Esophagus muscularis mucosa (tissue), 4 donors: ENCODE measurements around the gene GLS. TPM values are rescaled to one million over a fixed set of nuclear protein-coding genes. Genes with fewer than 3 reads are reported as not detected.

Experiments used
- DNase-seq: peaks from one replicate; pipeline ENCODE4 v3.0.0-alpha.2; 2017; ENCODE audit errors: extremely low spot score
- H3K27ac ChIP-seq, 4 donors: fragments of 200-600 bp; sonication (generic); replicated peaks in 1 of 4; 1 replicate in 3 of 4; 2 replicates in 1 of 4; pipeline ENCODE4 v1.5.1; 2016 to 2019; ENCODE audit warnings: mild to moderate bottlenecking in 1 of 4
- H3K27me3 ChIP-seq, 4 donors: fragments of 200-600 bp; sonication (generic); one replicate each; pipeline versions ENCODE4 v1.5.1 to v1.6.0; 2016 to 2019
- H3K36me3 ChIP-seq, 4 donors: fragments of 200-600 bp; sonication (generic); one replicate each; pipeline ENCODE4 v1.5.1; 2016 to 2019
- H3K4me1 ChIP-seq, 4 donors: fragments of 200-600 bp; sonication (generic); one replicate each; pipeline ENCODE4 v1.5.1; 2016 to 2019
- H3K4me3 ChIP-seq, 4 donors: fragments of 200-600 bp; sonication (generic); 1 replicate in 2 of 4; 2 replicates in 2 of 4; pipeline ENCODE4 v1.5.1; 2016 to 2019; ENCODE audit warnings: mild to moderate bottlenecking in 4 of 4, moderate library complexity in 1 of 4
- H3K9me3 ChIP-seq, 4 donors: fragments of 200-600 bp; sonication (generic); 1 replicate in 3 of 4; 2 replicates in 1 of 4; pipeline ENCODE4 v1.5.1; 2016 to 2019
- EP300 ChIP-seq: sonication (generic); formaldehyde crosslinking; IDR thresholded peaks from one replicate; pipeline ENCODE4 v1.6.1; 2017; ENCODE audit warnings: antibody characterized with exemption
- POLR2A ChIP-seq: fragments of 450-650 bp; IDR thresholded peaks from one replicate; pipeline ENCODE4 v1.6.1; 2017; ENCODE audit warnings: antibody characterized with exemption, moderate library complexity, mild to moderate bottlenecking, low read depth
- POLR2AphosphoS5 ChIP-seq, 2 donors: sonication (generic); formaldehyde crosslinking; IDR thresholded peaks; one replicate each; pipeline ENCODE4 v1.6.1; 2017; ENCODE audit warnings: antibody characterized with exemption in 2 of 2
- WGBS: methylation state at CpG from one replicate; pipeline ENCODE4 v1.1.5; 2018; 5-methylcytosine and 5-hydroxymethylcytosine counted together
- intact Hi-C: fragments of 100-400 bp; cut with DNase I; formaldehyde crosslinking; loops from one replicate; pipeline ENCODE4 v1.15.1; 2023
- total RNA-seq, 4 donors: library from RNA; depleted of rRNA; stranded (reverse); fragments of >200 nt; gene quantifications; one replicate each; pipeline versions ENCODE4 v1.1.0 to v1.2.1, GENCODE V29; 2016
- TF ChIP-seq, protein P1 (sequence below), 3 experiments: fragments of 200-600 bp in 2 of 3; fragments of 450-650 bp in 1 of 3; sonication (generic) in 2 of 3; IDR thresholded peaks; one replicate each; pipeline ENCODE4 v1.5.1; 2017 to 2019; ENCODE audit warnings: antibody characterized with exemption in 3 of 3, mild to moderate bottlenecking in 2 of 3, moderate library complexity in 1 of 3

GLS gene
- total RNA-seq, 4 donors from 2014 or later = 93.6 to 125 (median 94.0) TPM

DNA sequence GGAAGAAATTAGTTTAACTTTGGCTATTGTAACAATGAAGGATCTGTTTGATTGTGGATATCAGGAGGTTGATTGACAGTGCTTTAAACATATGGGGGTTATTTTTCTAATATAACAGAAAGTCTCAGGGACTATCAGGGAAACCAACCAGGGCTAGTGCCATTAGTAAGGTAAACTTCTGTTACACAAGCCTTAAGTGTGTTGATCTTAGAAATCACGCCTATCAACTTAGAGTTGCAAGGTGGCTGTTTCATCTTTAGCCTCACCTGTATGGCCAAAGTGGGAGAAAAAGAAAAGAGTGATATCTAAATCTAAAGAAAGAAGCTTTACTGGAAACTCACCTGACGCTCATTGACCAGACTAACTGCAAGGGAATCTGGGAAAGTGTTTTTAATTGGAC is 62.1 kb downstream of the GLS start:
- no peak for DNase-seq
- H3K4me3 ChIP-seq = no peak overlapping the region
- no peaks in the 10 kb centered on the region for H3K9me3 ChIP-seq
- intact Hi-C loops = loop anchor here (10.0 kb wide), 1 partner anchor 88 kb away; no protein-coding TSS in a partner anchor
- H3K27me3 ChIP-seq = no peaks in the 10 kb centered on the region
- H3K27ac ChIP-seq = no peak overlapping the region
- 93% methylated on average over 2 of the region's 2 CpGs for WGBS
- TF ChIP-seq, protein P1, sequence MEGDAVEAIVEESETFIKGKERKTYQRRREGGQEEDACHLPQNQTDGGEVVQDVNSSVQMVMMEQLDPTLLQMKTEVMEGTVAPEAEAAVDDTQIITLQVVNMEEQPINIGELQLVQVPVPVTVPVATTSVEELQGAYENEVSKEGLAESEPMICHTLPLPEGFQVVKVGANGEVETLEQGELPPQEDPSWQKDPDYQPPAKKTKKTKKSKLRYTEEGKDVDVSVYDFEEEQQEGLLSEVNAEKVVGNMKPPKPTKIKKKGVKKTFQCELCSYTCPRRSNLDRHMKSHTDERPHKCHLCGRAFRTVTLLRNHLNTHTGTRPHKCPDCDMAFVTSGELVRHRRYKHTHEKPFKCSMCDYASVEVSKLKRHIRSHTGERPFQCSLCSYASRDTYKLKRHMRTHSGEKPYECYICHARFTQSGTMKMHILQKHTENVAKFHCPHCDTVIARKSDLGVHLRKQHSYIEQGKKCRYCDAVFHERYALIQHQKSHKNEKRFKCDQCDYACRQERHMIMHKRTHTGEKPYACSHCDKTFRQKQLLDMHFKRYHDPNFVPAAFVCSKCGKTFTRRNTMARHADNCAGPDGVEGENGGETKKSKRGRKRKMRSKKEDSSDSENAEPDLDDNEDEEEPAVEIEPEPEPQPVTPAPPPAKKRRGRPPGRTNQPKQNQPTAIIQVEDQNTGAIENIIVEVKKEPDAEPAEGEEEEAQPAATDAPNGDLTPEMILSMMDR (IDR thresholded peaks at IDR 0.05) = no peak
- TF ChIP-seq EP300 (no peak), POLR2AphosphoS5 (IDR thresholded peaks at IDR 0.05) (no peak), POLR2A (no peak)
- H3K4me1 ChIP-seq = peaks cover 11 to 52% (median 44%) of the 10 kb centered on the region in 4 donors
- H3K36me3 ChIP-seq = no peaks in the 10 kb centered on the region

DNA sequence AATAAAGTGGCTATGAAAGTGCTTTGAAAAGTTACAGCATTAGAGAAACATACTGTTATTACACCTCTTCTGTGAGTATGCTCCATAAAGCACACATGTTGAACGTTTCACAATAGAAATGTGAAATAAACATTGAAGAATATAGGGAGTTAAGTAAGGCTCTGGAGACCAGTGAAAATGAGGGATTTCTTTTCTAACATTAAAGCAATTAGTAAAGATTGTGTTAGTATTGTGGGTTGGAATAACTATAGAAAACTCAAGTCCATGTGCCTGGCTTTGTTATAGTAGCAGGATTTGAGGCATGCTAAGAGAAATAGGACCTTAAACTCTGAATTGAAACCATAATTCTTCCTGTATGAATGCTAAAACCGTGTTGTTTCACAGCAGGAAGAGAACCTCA is 63.1 kb downstream of the GLS start:
- Histone ChIP-seq H3K4me3 (no peak overlapping the region), H3K27ac (no peak overlapping the region), H3K4me1 (peaks cover 21 to 52% (median 46%) of the 10 kb centered on the region in 4 donors), H3K27me3 (no peaks in the 10 kb centered on the region), H3K9me3 (no peaks in the 10 kb centered on the region), H3K36me3 (no peaks in the 10 kb centered on the region)
- no peak for DNase-seq
- TF ChIP-seq EP300 (no peak), POLR2A (no peak), POLR2AphosphoS5 (IDR thresholded peaks at IDR 0.05) (no peak)
- TF ChIP-seq, protein P1 (IDR thresholded peaks at IDR 0.05) = no peak
- intact Hi-C loops = loop anchor here (10.0 kb wide), 1 partner anchor 89 kb away; no protein-coding TSS in a partner anchor
- 71% methylated on average over 2 of the region's 2 CpGs for WGBS

DNA sequence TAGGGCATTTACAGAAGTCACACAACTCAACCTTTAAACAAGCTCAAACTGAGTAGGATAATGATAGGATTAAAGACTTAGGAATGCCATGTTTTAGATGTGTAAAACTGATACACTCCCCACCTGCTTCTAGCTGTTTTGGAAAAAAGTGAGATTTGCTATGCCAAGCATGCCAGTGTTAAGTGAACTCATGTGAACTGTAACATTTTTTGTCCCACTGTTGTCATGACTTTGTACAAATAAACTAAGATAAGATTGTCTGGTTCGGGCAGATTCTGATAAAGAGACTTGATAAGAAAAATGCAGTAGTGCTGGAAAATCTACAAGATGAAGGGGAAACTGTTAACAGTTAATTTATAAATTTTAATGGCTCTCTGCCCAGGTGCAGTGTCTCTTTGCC is 66.5 kb downstream of the GLS start:
- 13% methylated on average over 1 of the region's 1 CpG for WGBS
- Histone ChIP-seq H3K4me1 (peaks cover 24 to 32% (median 30%) of the 10 kb centered on the region in 4 donors), H3K4me3 (no peak overlapping the region), H3K36me3 (no peaks in the 10 kb centered on the region), H3K27ac (peak overlapping the region in 3 of 4 donors; percentile 10 to 45 (median 35)), H3K27me3 (no peaks in the 10 kb centered on the region), H3K9me3 (no peaks in the 10 kb centered on the region)
- TF ChIP-seq, protein P1 (IDR thresholded peaks at IDR 0.05) = no peak
- no peak for TF ChIP-seq POLR2AphosphoS5 (IDR thresholded peaks at IDR 0.05)
- TF ChIP-seq POLR2A = no peak
- no peak for TF ChIP-seq EP300
- intact Hi-C loops = loop anchor here (10.0 kb wide), 1 partner anchor 92 kb away; no protein-coding TSS in a partner anchor
- DNase-seq = no peak

DNA sequence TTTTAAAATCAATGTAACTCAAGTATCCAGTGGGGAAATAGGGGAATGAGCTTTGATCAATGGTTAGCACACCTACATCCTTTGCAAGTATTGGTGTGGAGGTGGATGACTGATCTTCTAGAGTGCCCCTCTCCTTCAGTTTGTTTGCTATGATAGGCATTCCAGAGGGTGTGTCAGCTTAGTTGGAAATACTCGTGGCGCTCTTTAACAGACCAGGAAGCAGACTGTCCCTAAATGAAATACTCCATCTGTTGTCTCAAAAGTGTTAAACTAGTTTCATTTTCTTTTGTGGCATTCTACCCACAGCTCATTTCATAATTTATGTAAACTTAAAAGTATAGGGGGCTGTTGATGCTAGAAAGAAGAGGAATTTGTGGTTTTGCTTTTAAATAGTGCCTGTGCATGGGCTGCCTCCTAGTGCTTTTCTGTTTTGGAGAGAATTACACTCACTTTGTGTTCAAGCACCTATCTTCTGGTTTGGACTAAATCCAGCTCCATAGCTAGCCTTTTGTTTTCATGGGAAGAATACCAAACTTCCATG is 67.2 kb downstream of the GLS start:
- intact Hi-C loops = loop anchor here (10.0 kb wide), 1 partner anchor 93 kb away; no protein-coding TSS in a partner anchor

DNA sequence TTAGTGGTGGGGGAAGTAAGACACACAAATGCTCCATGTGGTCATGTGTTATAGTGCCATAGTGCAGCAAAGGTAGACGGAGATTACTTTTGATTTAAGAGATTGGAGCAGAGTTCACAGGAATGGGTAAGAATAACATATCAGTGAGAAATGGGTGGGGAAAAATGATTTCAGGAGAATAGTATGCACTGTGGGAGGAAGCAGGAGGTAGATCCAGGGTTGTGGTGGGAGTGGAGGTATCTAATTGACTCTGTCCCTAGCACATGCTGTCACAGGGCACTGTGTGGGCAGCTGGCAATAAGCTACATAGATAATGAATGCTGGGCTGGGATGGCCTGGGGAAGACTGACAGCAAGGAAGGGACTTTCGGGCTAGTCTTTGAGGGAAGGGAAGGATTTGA is 68.0 kb downstream of the GLS start:
- TF ChIP-seq POLR2A (no peak), POLR2AphosphoS5 (IDR thresholded peaks at IDR 0.05) (no peak), EP300 (no peak)
- TF ChIP-seq, protein P1 (IDR thresholded peaks at IDR 0.05) = no peak
- 78% methylated on average over 2 of the region's 2 CpGs for WGBS
- no peaks in the 10 kb centered on the region for H3K36me3 ChIP-seq
- H3K4me1 ChIP-seq = peaks cover 24 to 32% (median 30%) of the 10 kb centered on the region in 4 donors
- no peak overlapping the region for H3K4me3 ChIP-seq
- intact Hi-C loops = loop anchor here (10.0 kb wide), 1 partner anchor 94 kb away; no protein-coding TSS in a partner anchor
- H3K27ac ChIP-seq = no peak overlapping the region
- DNase-seq = no peak
- no peaks in the 10 kb centered on the region for H3K27me3 ChIP-seq
- no peaks in the 10 kb centered on the region for H3K9me3 ChIP-seq

More for the DNA sequence above, 67.2 kb downstream of the GLS start:
- Histone ChIP-seq H3K27ac (peak overlapping the region; percentile 10 to 45 (median 32)), H3K9me3 (no peaks in the 10 kb centered on the region), H3K27me3 (no peaks in the 10 kb centered on the region), H3K36me3 (no peaks in the 10 kb centered on the region), H3K4me1 (peaks cover 24 to 32% (median 30%) of the 10 kb centered on the region in 4 donors), H3K4me3 (peak overlapping the region in 2 of 4 donors; percentile 4 to 24)
- WGBS = 18% methylated on average over 2 of the region's 2 CpGs
- DNase-seq = no peak
- TF ChIP-seq POLR2AphosphoS5 (IDR thresholded peaks at IDR 0.05) (peak in 1 of 2 donors; percentile 16), POLR2A (no peak), EP300 (no peak)
